GM12801 (cell line): Measurements from ENCODE around the gene FXYD7.

Source experiments
- CTCF ChIP-seq: IDR thresholded peaks from one replicate; pipeline ENCODE4 v1.5.1; 2011; ENCODE audit warnings: control low read depth; ENCODE audit not compliant: insufficient read length; ENCODE audit errors: extremely low read depth

The FXYD7 gene

GRCh38 chr19:35134601-35135242 lies 8.3 kb upstream of the FXYD7 start, which contains the start of gene LGI4:
Gene LGI4, minus strand, starts transcription at chr19:35135059. Its CDS starts 379 bp downstream, at chr19:35134680.
- TF ChIP-seq CTCF, result no peak

- TF ChIP-seq CTCF, result no peak
These were observed 7.6 kb upstream of the FXYD7 start for GRCh38 chr19:35135389-35135909.

GRCh38 chr19:35136231-35136630 lies 6.8 kb upstream of the FXYD7 start:
- TF ChIP-seq CTCF, result no peak

GRCh38 chr19:35136977-35137702 lies 5.9 kb upstream of the FXYD7 start:
- no peak for TF ChIP-seq CTCF

GRCh38 chr19:35138305-35138892 lies 4.7 kb upstream of the FXYD7 start, which contains the start of gene FXYD1:
Gene FXYD1, plus strand, starts transcription at chr19:35138824. Its CDS starts 1,256 bp downstream, at chr19:35140080.
- TF ChIP-seq CTCF, result no peak

GRCh38 chr19:35140207-35140961 lies 2.7 kb upstream of the FXYD7 start:
- TF ChIP-seq CTCF, result no peak
